CD4-positive, alpha-beta T cell treated with Interleukin-4 for 1 hour (primary cell): Measurements from ENCODE around the gene PRKCE.

Experiments used
- DNase-seq, 2 donors: peaks; one replicate each; pipeline ENCODE4 v3.0.0-alpha.2; 2020 to 2022

PRKCE gene

GRCh38 chr2:45759310-45759851 is 107.9 kb downstream of the PRKCE start:
- DNase-seq: no peak

GRCh38 chr2:45761635-45762034 is 110.2 kb downstream of the PRKCE start:
- no peak for DNase-seq

- no peak for DNase-seq
Measured at GRCh38 chr2:45763255-45763654, 111.8 kb downstream of the PRKCE start.

GRCh38 chr2:45763797-45764196 is 112.3 kb downstream of the PRKCE start:
- DNase-seq: no peak

- DNase-seq: peak in 1 of 2 donors; percentile 10
Measured at GRCh38 chr2:45765007-45765727, 113.7 kb downstream of the PRKCE start.

- DNase-seq: no peak
Measured at GRCh38 chr2:45765728-45766254, 114.3 kb downstream of the PRKCE start.

- no peak for DNase-seq
Measured at GRCh38 chr2:45768208-45768607, 116.7 kb downstream of the PRKCE start.

GRCh38 chr2:45769056-45769455 is 117.6 kb downstream of the PRKCE start:
- no peak for DNase-seq

- DNase-seq: no peak
Measured at GRCh38 chr2:45769854-45770576, 118.5 kb downstream of the PRKCE start.

- DNase-seq: no peak
Measured at GRCh38 chr2:45770811-45771210, 119.3 kb downstream of the PRKCE start.

- DNase-seq: peak; percentile 26 to 64
Measured at GRCh38 chr2:45771261-45771660, 119.8 kb downstream of the PRKCE start.

- no peak for DNase-seq
Measured at GRCh38 chr2:45772038-45772437, 120.6 kb downstream of the PRKCE start.

GRCh38 chr2:45773909-45774308 is 122.4 kb downstream of the PRKCE start:
- no peak for DNase-seq

GRCh38 chr2:45774688-45775244 is 123.3 kb downstream of the PRKCE start:
- no peak for DNase-seq

- DNase-seq: no peak
Measured at GRCh38 chr2:45776160-45776955, 124.9 kb downstream of the PRKCE start.

- DNase-seq: no peak
Measured at GRCh38 chr2:45777996-45778719, 126.7 kb downstream of the PRKCE start.

- DNase-seq: peak; percentile 74 to 81
Measured at GRCh38 chr2:45778720-45779171, 127.3 kb downstream of the PRKCE start.

GRCh38 chr2:45780541-45781463 is 129.3 kb downstream of the PRKCE start:
- DNase-seq: no peak

GRCh38 chr2:45781464-45781811 is 130.0 kb downstream of the PRKCE start:
- no peak for DNase-seq

GRCh38 chr2:45782436-45782835 is 131.0 kb downstream of the PRKCE start:
- DNase-seq: no peak

- DNase-seq: no peak
Measured at GRCh38 chr2:45782986-45783385, 131.5 kb downstream of the PRKCE start.
